AG04449 (cell line): ENCODE measurements around the gene VIPR2.

Experiments
- CTCF ChIA-PET: fragments of 350-600 bp; formaldehyde crosslinking; extraction: SDS; loops from one replicate; lab custom pipeline; 2021; ENCODE audit warnings: antibody characterized with exemption; lab: Yijun Ruan, JAX
- POLR2A ChIA-PET: fragments of 400-600, 350-600 bp; formaldehyde crosslinking; extraction: SDS; loops from one replicate; lab custom pipeline; 2020; ENCODE audit warnings: antibody characterized with exemption, inconsistent platforms; lab: Yijun Ruan, JAX
- DNase-seq: peaks from one replicate; pipeline ENCODE4 v3.0.0-alpha.2; 2010; ENCODE audit warnings: low read depth, low spot score
- H3K4me3 ChIP-seq: 2 replicates; pipeline ENCODE4 v1.5.1; 2011; ENCODE audit warnings: low read depth, mild to moderate bottlenecking, control low read depth, low read length
- CTCF ChIP-seq: IDR thresholded peaks from one replicate; pipeline ENCODE4 v1.5.1; 2011; ENCODE audit warnings: mild to moderate bottlenecking, moderate library complexity, low read length, control low read depth, inconsistent platforms; ENCODE audit not compliant: insufficient read depth; ENCODE audit errors: missing control alignments

VIPR2 gene

GRCh38 chr7:159068893-159069448, 75.7 kb downstream of the VIPR2 start:
- H3K4me3 ChIP-seq, result no peak overlapping the region
- TF ChIP-seq CTCF, result no peak
- CTCF ChIA-PET, result no interaction called here
- no peak for DNase-seq
- POLR2A ChIA-PET, result no interaction called here

GRCh38 chr7:159068488-159068811, 76.2 kb downstream of the VIPR2 start:
- CTCF ChIA-PET, result no interaction called here

GRCh38 chr7:159067576-159068487, 76.8 kb downstream of the VIPR2 start:
- no peak for DNase-seq
- POLR2A ChIA-PET, result no interaction called here
- CTCF ChIA-PET, result no interaction called here
- TF ChIP-seq CTCF, result no peak
- no peak overlapping the region for H3K4me3 ChIP-seq

More at GRCh38 chr7:159068488-159068811, 76.2 kb downstream of the VIPR2 start:
- no peak overlapping the region for H3K4me3 ChIP-seq
- DNase-seq, result no peak
- no peak for TF ChIP-seq CTCF
- POLR2A ChIA-PET, result no interaction called here

- TF ChIP-seq CTCF, result no peak
- H3K4me3 ChIP-seq, result no peak overlapping the region
- CTCF ChIA-PET, result no interaction called here
- POLR2A ChIA-PET, result no interaction called here
- no peak for DNase-seq
Measured at GRCh38 chr7:159066816-159067575, 77.7 kb downstream of the VIPR2 start.

- no peak for TF ChIP-seq CTCF
- POLR2A ChIA-PET, result no interaction called here
- CTCF ChIA-PET, result no interaction called here
- H3K4me3 ChIP-seq, result no peak overlapping the region
- DNase-seq, result no peak
Measured at GRCh38 chr7:159065852-159066480, 78.7 kb downstream of the VIPR2 start.
